Astrocyte (in vitro differentiated cells and primary cell): Measurements from ENCODE around the gene CAMK2N1. TPM values are rescaled to one million over a fixed set of nuclear protein-coding genes. Genes with fewer than 3 reads are reported as not detected.
"Not testable (repeated sequence)": the region's sequence is repeated elsewhere in the genome, so short reads cannot be mapped to it uniquely, and the experiment has no call there.

ENCODE experiments used
- DNase-seq: peaks from one replicate; pipeline ENCODE4 v3.0.0-alpha.2; 2010; ENCODE audit warnings: low read depth
- FAIRE-seq: peaks from 2 replicates; lab custom pipeline; 2011; peaks lifted over from hg19 to GRCh38; lab: Jason Lieb, UNC
- H2AFZ ChIP-seq: 2 replicates; pipeline ENCODE4 v1.6.0; 2012; ENCODE audit warnings: low read depth, low read length, inconsistent platforms
- H3K27ac ChIP-seq: 2 replicates; pipeline ENCODE4 v1.5.1; 2011; ENCODE audit warnings: low read depth, low read length, inconsistent platforms
- H3K27me3 ChIP-seq: 2 replicates; pipeline ENCODE4 v1.6.0; 2011; ENCODE audit warnings: low read length, inconsistent platforms; ENCODE audit not compliant: insufficient read depth
- H3K36me3 ChIP-seq: 2 replicates; pipeline ENCODE4 v1.5.1; 2011; ENCODE audit warnings: low read length, inconsistent platforms; ENCODE audit not compliant: insufficient read depth
- H3K4me1 ChIP-seq: 2 replicates; pipeline ENCODE4 v1.5.1; 2011; ENCODE audit warnings: low read length, inconsistent platforms; ENCODE audit not compliant: insufficient read depth
- H3K4me2 ChIP-seq: 2 replicates; pipeline ENCODE4 v1.6.0; 2012; ENCODE audit warnings: low read length, inconsistent platforms
- H3K4me3 ChIP-seq: 2 replicates; pipeline ENCODE4 v1.5.1; 2011; ENCODE audit warnings: low read depth, mild to moderate bottlenecking, low read length, inconsistent platforms; ENCODE audit not compliant: insufficient read depth
- H3K79me2 ChIP-seq: 2 replicates; pipeline ENCODE4 v1.6.0; 2012; ENCODE audit warnings: mild to moderate bottlenecking, low read length, inconsistent platforms; ENCODE audit not compliant: insufficient read depth
- H3K9ac ChIP-seq: 2 replicates; pipeline ENCODE4 v1.6.0; 2012; ENCODE audit warnings: mild to moderate bottlenecking, low read length, inconsistent platforms
- H3K9me3 ChIP-seq: 2 replicates; pipeline ENCODE4 v1.5.1; 2012; ENCODE audit warnings: low read depth, mild to moderate bottlenecking, low read length, inconsistent platforms; ENCODE audit not compliant: insufficient read depth
- H4K20me1 ChIP-seq: 2 replicates; pipeline ENCODE4 v1.6.0; 2012; ENCODE audit warnings: low read length, inconsistent platforms; ENCODE audit not compliant: insufficient read depth
- H3K27ac Mint-ChIP-seq: one replicate; pipeline ENCODE4 v1.8.0; 2021; ENCODE audit warnings: mild to moderate bottlenecking, mixed read lengths; ENCODE audit not compliant: unreplicated experiment
- H3K27me3 Mint-ChIP-seq: one replicate; pipeline ENCODE4 v1.8.0; 2021; ENCODE audit warnings: low read depth, mixed read lengths; ENCODE audit not compliant: unreplicated experiment
- H3K36me3 Mint-ChIP-seq: one replicate; pipeline ENCODE4 v1.8.0; 2021; ENCODE audit warnings: low read depth, mixed read lengths; ENCODE audit not compliant: unreplicated experiment
- H3K4me1 Mint-ChIP-seq: one replicate; pipeline ENCODE4 v1.8.0; 2021; ENCODE audit warnings: low read depth, mixed read lengths; ENCODE audit not compliant: unreplicated experiment
- H3K4me3 Mint-ChIP-seq: one replicate; pipeline ENCODE4 v1.8.0; 2021; ENCODE audit warnings: mild to moderate bottlenecking, moderate library complexity, mixed read lengths; ENCODE audit not compliant: unreplicated experiment
- H3K9me3 Mint-ChIP-seq: one replicate; pipeline ENCODE4 v1.8.0; 2021; ENCODE audit warnings: mild to moderate bottlenecking, mixed read lengths; ENCODE audit not compliant: unreplicated experiment
- EZH2 ChIP-seq: IDR thresholded peaks from 2 replicates; pipeline ENCODE4 v1.6.1; 2012; ENCODE audit warnings: mild to moderate bottlenecking, low read length, inconsistent platforms; ENCODE audit not compliant: insufficient read depth
- total RNA-seq: library from RNA; stranded (reverse); gene quantifications from 2 replicates; pipeline ENCODE4 v1.2.1, GENCODE V29; 2021
- TF ChIP-seq, protein P1 (sequence below): IDR thresholded peaks from 2 replicates; pipeline ENCODE4 v1.5.1; 2011; ENCODE audit warnings: low read depth, mild to moderate bottlenecking, inconsistent platforms, low read length, moderate library complexity; ENCODE audit not compliant: insufficient read depth

Gene CAMK2N1
- total RNA-seq, 1 donor from 2014 or later = 18.9 TPM

DNA sequence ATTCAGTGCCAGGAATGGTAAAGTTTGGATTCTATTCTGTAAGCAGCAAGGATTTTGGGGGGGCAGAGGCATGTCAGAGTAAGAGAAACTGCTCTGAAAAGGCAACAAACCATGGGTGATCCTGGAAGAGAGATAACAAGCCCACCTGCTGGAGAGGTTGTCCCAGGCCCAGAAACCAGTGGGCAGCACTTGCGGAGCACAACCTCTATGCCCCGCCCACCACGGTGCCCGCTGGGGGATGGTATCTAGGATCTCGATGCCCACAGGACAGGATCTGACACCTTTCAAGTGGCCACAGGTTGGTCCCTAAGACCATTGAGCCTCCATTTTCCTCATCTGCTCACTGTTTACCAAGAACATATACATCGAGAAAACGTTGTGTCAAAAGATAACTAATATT lies 42.2 kb upstream of the CAMK2N1 start:
- FAIRE-seq (no peak), DNase-seq (no peak)
- Mint-ChIP-seq H3K36me3 (no peaks in the 10 kb centered on the region), H3K4me3 (no peak overlapping the region), H3K27ac (no peak overlapping the region), H3K27me3 (peaks cover 69% of the 10 kb centered on the region), H3K9me3 (peaks cover 2% of the 10 kb centered on the region), H3K4me1 (no peaks in the 10 kb centered on the region)
- Histone ChIP-seq H3K4me2 (no peak overlapping the region), H3K4me1 (no peaks in the 10 kb centered on the region), H3K9me3 (peaks cover 5% of the 10 kb centered on the region), H3K4me3 (no peak overlapping the region), H2AFZ (no peak overlapping the region), H3K27me3 (peaks cover 38% of the 10 kb centered on the region), H3K27ac (no peak overlapping the region), H4K20me1 (no peaks in the 10 kb centered on the region), H3K79me2 (no peaks in the 10 kb centered on the region), H3K9ac (no peak overlapping the region), H3K36me3 (no peaks in the 10 kb centered on the region)
- TF ChIP-seq, protein P1, sequence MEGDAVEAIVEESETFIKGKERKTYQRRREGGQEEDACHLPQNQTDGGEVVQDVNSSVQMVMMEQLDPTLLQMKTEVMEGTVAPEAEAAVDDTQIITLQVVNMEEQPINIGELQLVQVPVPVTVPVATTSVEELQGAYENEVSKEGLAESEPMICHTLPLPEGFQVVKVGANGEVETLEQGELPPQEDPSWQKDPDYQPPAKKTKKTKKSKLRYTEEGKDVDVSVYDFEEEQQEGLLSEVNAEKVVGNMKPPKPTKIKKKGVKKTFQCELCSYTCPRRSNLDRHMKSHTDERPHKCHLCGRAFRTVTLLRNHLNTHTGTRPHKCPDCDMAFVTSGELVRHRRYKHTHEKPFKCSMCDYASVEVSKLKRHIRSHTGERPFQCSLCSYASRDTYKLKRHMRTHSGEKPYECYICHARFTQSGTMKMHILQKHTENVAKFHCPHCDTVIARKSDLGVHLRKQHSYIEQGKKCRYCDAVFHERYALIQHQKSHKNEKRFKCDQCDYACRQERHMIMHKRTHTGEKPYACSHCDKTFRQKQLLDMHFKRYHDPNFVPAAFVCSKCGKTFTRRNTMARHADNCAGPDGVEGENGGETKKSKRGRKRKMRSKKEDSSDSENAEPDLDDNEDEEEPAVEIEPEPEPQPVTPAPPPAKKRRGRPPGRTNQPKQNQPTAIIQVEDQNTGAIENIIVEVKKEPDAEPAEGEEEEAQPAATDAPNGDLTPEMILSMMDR = no peak
- no peak for TF ChIP-seq EZH2

DNA sequence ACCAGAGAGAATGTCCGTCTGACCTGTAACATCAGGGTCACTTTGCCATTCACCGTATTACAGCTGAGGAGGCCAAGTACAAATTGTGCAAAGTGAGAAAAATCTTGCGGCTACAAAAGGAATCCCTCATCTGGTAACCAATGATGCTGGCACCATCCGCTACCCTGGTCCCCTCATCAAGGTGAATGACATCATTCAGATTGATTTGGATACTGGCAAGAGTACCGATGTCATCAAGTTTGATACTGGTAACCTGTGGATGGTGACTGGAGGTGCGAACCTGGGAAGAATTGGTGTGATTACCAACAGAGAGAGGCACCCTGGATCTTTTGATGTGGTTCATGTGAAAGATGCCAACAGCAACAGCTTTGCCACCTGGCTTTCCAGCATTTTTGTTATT lies 40.3 kb upstream of the CAMK2N1 start:
- H3K9me3 ChIP-seq = peaks cover 5% of the 10 kb centered on the region
- no peak overlapping the region for H3K4me2 ChIP-seq
- H3K27me3 ChIP-seq = peaks cover 32% of the 10 kb centered on the region
- H3K36me3 ChIP-seq = no peaks in the 10 kb centered on the region
- no peak overlapping the region for H3K27ac Mint-ChIP-seq
- H3K36me3 Mint-ChIP-seq = no peaks in the 10 kb centered on the region
- H2AFZ ChIP-seq = no peak overlapping the region
- H3K27me3 Mint-ChIP-seq = peaks cover 62% of the 10 kb centered on the region
- H3K9me3 Mint-ChIP-seq = peaks cover 2% of the 10 kb centered on the region
- TF ChIP-seq, protein P1 = no peak
- no peak for TF ChIP-seq EZH2
- H3K27ac ChIP-seq = no peak overlapping the region
- no peak overlapping the region for H3K4me3 Mint-ChIP-seq
- H3K9ac ChIP-seq = no peak overlapping the region
- DNase-seq (no peak), FAIRE-seq (no peak)
- H3K4me1 ChIP-seq = no peaks in the 10 kb centered on the region
- no peaks in the 10 kb centered on the region for H3K79me2 ChIP-seq
- H3K4me3 ChIP-seq = no peak overlapping the region
- H3K4me1 Mint-ChIP-seq = no peaks in the 10 kb centered on the region
- no peaks in the 10 kb centered on the region for H4K20me1 ChIP-seq

GRCh38 chr1:20521960-20522861 lies 36.2 kb upstream of the CAMK2N1 start:
- peaks cover 18% of the 10 kb centered on the region for H3K27me3 ChIP-seq
- H3K4me2 ChIP-seq = peak overlapping the region; percentile 49
- no peaks in the 10 kb centered on the region for H3K4me1 Mint-ChIP-seq
- peak; percentile 34 for DNase-seq
- H3K27me3 Mint-ChIP-seq = peaks cover 44% of the 10 kb centered on the region
- no peak overlapping the region for H3K27ac ChIP-seq
- no peak for TF ChIP-seq EZH2
- TF ChIP-seq, protein P1 = peak; percentile 96
- H3K79me2 ChIP-seq = no peaks in the 10 kb centered on the region
- H3K27ac Mint-ChIP-seq = no peak overlapping the region
- peak; percentile 69 for FAIRE-seq
- H3K4me1 ChIP-seq = no peaks in the 10 kb centered on the region
- no peak overlapping the region for H3K9ac ChIP-seq
- H2AFZ ChIP-seq = no peak overlapping the region
- no peaks in the 10 kb centered on the region for H3K36me3 Mint-ChIP-seq
- H3K4me3 ChIP-seq = no peak overlapping the region
- H3K4me3 Mint-ChIP-seq = no peak overlapping the region
- H3K9me3 ChIP-seq = no peaks in the 10 kb centered on the region
- H4K20me1 ChIP-seq = no peaks in the 10 kb centered on the region
- no peaks in the 10 kb centered on the region for H3K9me3 Mint-ChIP-seq
- no peaks in the 10 kb centered on the region for H3K36me3 ChIP-seq

DNA sequence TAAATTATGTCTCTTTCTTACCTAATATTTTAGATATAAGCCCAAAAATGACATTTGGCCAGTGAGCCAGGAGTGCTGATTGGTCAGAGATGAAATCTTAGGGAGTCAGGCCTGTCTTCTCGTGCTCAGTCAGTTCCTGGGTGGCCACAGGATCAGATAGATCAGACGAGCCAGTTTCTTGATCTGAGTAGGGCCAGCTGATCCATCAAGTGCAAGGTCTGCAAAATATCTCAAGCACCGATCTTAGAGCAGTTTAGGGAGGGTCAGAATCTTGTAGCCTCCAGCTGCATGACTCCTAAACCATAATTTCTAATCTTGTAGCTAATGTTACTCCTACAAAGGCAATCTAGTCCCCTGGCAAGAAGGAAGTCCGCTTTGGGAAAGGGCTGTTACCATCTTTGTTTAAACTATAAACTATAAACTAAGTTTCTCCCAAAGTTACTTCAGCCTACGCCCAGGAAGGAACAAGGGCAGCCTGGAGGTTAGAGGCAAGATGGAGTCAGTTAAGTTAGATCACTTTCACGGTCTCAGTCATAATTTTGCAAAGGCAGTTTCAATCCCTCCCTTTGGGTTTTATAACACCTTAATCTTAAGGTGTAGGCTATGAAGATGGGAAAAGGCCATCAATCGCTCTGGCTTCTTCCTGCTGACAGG lies 33.7 kb upstream of the CAMK2N1 start:
- H3K36me3 ChIP-seq, H2AFZ ChIP-seq, H4K20me1 ChIP-seq, H3K9me3 Mint-ChIP-seq, H3K27ac ChIP-seq, H3K79me2 ChIP-seq, H3K4me3 ChIP-seq, H3K4me2 ChIP-seq, H3K36me3 Mint-ChIP-seq, H3K9me3 ChIP-seq, H3K27ac Mint-ChIP-seq, H3K4me3 Mint-ChIP-seq, H3K4me1 Mint-ChIP-seq, DNase-seq, FAIRE-seq, H3K9ac ChIP-seq, H3K4me1 ChIP-seq: not testable (repeated sequence)
- peaks cover 10% of the 10 kb centered on the region for H3K27me3 ChIP-seq
- H3K27me3 Mint-ChIP-seq = peaks cover 36% of the 10 kb centered on the region
